ENCODE results near the gene TAS2R46.
"Not testable (repeated sequence)": the region's sequence is repeated elsewhere in the genome, so short reads cannot be mapped to it uniquely, and the experiment has no call there.

TAS2R46 gene, protein sequence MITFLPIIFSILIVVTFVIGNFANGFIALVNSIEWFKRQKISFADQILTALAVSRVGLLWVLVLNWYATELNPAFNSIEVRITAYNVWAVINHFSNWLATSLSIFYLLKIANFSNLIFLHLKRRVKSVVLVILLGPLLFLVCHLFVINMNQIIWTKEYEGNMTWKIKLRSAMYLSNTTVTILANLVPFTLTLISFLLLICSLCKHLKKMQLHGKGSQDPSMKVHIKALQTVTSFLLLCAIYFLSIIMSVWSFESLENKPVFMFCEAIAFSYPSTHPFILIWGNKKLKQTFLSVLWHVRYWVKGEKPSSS

DNA sequence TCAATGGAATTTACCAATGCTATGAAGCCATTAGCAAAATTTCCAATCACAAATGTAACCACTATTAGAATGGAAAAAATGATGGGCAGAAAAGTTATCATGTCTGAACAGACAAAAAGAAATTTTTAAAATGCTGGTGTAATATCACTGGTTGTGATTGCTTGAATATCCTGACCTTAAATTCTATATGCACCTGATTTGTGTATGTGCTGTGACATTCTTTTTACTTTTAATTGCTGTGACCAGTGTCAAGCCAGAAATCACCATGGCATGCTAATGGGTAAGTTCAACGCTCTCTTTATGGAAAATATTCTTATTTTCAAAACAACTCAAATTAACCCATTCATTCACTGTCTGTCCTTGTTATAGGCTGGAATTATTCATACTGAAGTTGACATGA lies at the start of gene TAS2R46:
TSS of gene TAS2R46 (minus strand) at position 101 of the 400 bp plus-strand sequence. CDS start at position 101, 0 bp downstream.
- H3K27ac ChIP-seq, result not testable (repeated sequence)

DNA sequence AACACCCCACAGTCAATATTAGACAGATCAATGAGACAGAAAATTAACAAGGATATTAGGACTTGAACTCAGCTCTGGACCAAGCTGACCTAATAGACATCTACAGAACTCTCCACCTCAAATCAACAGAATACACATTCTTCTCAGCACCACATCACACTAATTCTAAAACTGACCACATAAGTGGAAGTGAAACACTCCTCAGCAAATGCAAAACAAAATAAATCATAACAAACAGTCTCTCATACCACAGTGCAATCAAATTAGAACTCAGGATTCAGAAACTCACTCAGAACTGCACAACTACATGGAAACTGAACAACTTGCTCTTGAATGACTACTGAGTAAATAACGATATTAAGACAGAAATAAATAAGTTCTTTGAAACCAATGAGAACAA lies 49.1 kb upstream of the TAS2R46 start:
- not testable (repeated sequence) for H3K27ac ChIP-seq

DNA sequence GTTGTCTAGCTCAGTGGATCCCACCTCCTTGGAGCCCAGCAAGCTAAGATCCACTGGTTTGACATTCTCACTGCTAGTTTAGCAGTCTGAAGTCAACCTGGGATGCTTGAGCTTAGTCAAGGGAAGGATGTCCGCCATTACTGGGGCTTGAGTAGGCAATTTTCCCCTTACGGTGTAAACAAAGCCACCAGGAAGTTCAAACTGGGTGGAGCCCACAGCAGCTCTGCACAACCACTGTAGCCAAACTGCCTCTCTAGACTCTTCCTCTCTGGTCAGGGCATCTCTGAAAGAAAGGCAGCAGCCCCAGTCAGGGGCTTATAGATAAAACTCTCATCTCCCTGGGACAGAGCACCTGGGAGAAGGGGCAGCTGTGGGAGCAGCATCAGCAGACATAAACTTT lies 46.8 kb upstream of the TAS2R46 start:
- no peak overlapping the region for H3K27ac ChIP-seq
- TF ChIP-seq ZFX (IDR thresholded peaks at IDR 0.05), result no peak

DNA sequence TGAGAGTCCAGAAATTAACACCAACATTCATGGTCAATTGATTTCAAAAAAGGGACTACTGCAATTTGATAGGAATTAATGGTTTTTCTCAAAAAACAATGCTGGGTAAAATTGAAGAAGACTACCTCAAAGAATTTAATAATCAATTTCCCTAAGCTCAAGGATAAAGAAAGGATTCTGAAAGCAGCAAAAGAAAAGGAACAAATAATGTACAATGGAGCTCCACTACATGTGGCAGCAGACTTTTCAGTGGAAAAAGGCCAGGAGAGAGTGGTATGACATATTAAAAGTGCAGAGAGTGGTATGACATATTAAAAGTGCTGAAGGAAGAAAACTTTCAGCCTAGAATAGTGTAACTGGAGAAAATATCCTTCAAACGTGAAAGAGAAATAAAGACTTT lies 45.6 kb upstream of the TAS2R46 start:
- TF ChIP-seq, protein P1, sequence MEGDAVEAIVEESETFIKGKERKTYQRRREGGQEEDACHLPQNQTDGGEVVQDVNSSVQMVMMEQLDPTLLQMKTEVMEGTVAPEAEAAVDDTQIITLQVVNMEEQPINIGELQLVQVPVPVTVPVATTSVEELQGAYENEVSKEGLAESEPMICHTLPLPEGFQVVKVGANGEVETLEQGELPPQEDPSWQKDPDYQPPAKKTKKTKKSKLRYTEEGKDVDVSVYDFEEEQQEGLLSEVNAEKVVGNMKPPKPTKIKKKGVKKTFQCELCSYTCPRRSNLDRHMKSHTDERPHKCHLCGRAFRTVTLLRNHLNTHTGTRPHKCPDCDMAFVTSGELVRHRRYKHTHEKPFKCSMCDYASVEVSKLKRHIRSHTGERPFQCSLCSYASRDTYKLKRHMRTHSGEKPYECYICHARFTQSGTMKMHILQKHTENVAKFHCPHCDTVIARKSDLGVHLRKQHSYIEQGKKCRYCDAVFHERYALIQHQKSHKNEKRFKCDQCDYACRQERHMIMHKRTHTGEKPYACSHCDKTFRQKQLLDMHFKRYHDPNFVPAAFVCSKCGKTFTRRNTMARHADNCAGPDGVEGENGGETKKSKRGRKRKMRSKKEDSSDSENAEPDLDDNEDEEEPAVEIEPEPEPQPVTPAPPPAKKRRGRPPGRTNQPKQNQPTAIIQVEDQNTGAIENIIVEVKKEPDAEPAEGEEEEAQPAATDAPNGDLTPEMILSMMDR (conservative IDR thresholded peaks at IDR 0.05), result no peak
- TF ChIP-seq ZFX (IDR thresholded peaks at IDR 0.05), result no peak
- H3K27ac ChIP-seq, result no peak overlapping the region

DNA sequence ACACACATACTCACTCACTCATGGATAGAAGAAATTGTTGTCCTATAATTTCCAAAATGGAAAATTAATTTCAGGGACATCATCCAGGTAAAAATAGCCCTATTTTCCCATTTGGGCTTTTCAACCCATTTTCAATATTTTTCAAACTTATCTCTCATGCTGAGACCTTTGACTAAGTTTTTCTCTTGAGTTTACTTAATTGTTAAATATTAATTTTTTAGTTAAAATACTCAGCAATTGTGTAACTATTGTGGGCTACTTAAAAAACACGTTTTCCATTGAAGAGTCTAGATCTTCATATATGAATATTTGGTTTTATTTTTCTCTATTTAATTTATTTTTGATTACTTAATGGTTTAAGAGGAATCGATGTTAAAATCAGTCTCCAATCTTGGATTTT lies 44.2 kb upstream of the TAS2R46 start:
- H3K27ac ChIP-seq, result no peak overlapping the region
- TF ChIP-seq ZFX (IDR thresholded peaks at IDR 0.05), result no peak
- TF ChIP-seq, protein P1 (conservative IDR thresholded peaks at IDR 0.05), result no peak

DNA sequence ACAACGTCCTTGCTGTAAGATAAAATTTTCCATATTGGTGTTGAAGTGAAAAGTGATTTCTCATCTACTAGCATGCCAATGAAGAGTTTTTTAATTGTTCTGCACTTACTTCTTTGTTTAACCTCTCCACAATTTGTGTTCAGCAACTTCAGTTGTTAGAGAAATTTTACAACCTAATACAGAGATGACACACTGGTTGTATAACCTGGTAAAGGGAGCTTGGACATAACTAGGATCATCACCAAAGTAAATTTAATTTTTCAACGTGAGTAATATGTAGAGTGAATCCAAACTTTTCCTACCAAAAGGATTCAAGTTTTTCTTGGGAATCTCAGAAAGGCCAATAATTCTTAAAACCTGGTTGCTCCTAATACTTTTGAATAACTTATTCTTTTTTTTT lies 43.5 kb upstream of the TAS2R46 start:
- TF ChIP-seq, protein P1 (conservative IDR thresholded peaks at IDR 0.05), result no peak
- TF ChIP-seq ZFX (IDR thresholded peaks at IDR 0.05), result no peak
- no peak overlapping the region for H3K27ac ChIP-seq

DNA sequence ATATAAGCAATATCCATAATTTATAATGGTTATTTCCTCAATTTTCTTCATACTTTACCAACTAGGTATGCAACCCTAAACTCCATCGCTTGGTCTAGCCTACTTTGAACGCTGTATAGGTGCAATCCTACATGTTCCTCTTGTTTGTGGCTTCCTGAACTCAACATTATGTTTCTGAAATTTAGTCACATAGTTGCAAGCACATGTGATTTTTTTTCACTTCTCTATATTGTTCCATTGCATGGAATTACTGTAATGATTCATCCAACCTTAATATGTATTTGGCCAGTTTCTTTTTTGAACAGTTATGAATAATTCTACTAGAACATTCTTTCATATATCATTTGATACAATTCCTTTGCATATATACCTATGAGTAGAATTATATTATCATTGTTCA lies 32.8 kb upstream of the TAS2R46 start:
- not testable (repeated sequence) for H3K27ac ChIP-seq

DNA sequence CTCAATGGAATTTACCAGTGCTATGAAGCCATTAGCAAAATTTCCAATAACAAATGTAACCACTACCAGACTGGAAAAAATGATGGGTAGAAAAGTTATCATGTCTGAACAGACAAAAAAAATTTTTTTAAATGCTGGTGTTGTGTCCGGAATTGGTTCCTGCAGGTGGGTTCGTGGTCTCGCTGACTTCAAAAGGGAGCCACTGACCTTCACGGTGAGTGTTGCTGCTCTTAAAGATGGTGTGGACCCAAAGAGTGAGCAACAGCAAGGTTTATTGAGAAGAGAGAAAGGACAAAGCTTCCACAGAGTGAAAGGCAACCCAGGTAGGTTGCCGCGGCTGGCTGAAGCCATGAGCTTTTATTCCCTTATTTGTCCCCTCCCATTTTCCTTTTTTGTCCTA lies 30.0 kb upstream of the TAS2R46 start, which contains the start of gene TAS2R43:
TSS of gene TAS2R43 (minus strand) at position 186 of the 400 bp plus-strand sequence. CDS start at position 102, 84 bp downstream.
- H3K27ac ChIP-seq, result no peak within 1 kb of the TSS
- no peak for TF ChIP-seq ZFX (IDR thresholded peaks at IDR 0.05)
- TF ChIP-seq, protein P1 (conservative IDR thresholded peaks at IDR 0.05), result no peak

DNA sequence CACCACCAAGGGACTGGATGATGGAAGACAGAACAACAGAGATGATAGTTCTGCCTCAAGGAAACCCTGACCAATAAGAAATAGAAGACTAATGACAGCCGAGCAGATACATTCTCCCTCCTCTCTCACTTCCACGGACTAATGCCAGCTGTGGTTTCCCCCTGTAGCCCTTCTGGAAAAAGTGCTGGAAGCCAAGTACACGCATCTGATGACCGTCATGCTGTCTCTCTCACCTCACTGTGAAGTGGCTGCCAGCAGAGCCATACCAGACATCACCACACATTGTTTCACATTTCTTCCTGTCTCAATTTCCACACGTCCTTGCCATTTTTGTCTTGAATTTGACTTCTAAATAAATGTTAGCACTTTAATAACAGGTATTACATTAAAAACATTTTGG lies 27.2 kb upstream of the TAS2R46 start:
- H3K27ac ChIP-seq, result no peak overlapping the region
- no peak for TF ChIP-seq ZFX (IDR thresholded peaks at IDR 0.05)
- TF ChIP-seq, protein P1 (conservative IDR thresholded peaks at IDR 0.05), result no peak

DNA sequence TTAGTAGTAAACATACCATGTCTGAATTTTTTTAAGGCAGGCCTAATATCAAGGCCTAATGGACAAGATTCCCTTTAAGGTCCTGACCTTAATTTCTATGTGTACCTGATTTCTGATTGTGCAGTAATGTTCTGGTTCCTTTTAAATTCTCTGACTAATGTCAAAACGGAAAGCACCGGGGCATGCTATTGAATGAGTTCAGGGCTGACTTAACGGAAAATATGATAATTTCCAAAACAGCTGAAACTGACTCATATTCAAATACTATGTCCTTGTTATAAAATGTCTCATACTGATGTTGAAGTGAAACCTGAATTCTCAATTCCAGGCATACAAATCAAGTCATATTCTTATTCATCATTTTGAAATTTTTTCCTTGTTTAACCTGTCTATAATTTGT lies 23.3 kb upstream of the TAS2R46 start:
- H3K27ac ChIP-seq, result no peak overlapping the region

More for the DNA sequence above, 23.3 kb upstream of the TAS2R46 start:
- TF ChIP-seq, protein P1 (conservative IDR thresholded peaks at IDR 0.05), result no peak
- TF ChIP-seq ZFX (IDR thresholded peaks at IDR 0.05), result no peak
